Tibial artery (tissue), 4 donors: ENCODE data around the gene COL7A1.

Source experiments
- DNase-seq, 2 donors: peaks; one replicate each; pipeline ENCODE4 v3.0.0-alpha.2; 2019
- H3K27ac ChIP-seq, 2 donors: fragments of 200-600 bp; sonication (generic) in 1 of 2; 1 replicate in 1 of 2; 2 replicates in 1 of 2; pipeline ENCODE4 v1.5.1; 2018 to 2019; ENCODE audit warnings: mild to moderate bottlenecking in 1 of 2
- H3K27me3 ChIP-seq, 2 donors: fragments of 200-600 bp; sonication (generic) in 1 of 2; one replicate each; pipeline versions ENCODE4 v1.5.1 to v1.6.0; 2016 to 2019
- H3K36me3 ChIP-seq, 3 donors: fragments of 200-600 bp; sonication (generic) in 2 of 3; one replicate each; pipeline ENCODE4 v1.5.1; 2016 to 2019; ENCODE audit warnings: mild to moderate bottlenecking in 2 of 3
- H3K4me1 ChIP-seq, 4 donors: fragments of 200-600 bp; sonication (generic) in 2 of 4; 1 replicate in 3 of 4; 2 replicates in 1 of 4; pipeline ENCODE4 v1.5.1; 2016 to 2019
- H3K4me3 ChIP-seq, 2 donors: fragments of 200-600 bp; sonication (generic) in 1 of 2; 1 replicate in 1 of 2; 2 replicates in 1 of 2; pipeline ENCODE4 v1.5.1; 2018 to 2019; ENCODE audit warnings: mild to moderate bottlenecking in 2 of 2
- H3K9me3 ChIP-seq, 3 donors: fragments of 200-600 bp; sonication (generic) in 1 of 3; one replicate each; pipeline ENCODE4 v1.5.1; 2016 to 2019
- intact Hi-C: fragments of 100-400 bp; cut with DNase I; formaldehyde crosslinking; loops from one replicate; pipeline ENCODE4 v1.15.0; 2023; ENCODE audit warnings: low total_unique reads
- TF ChIP-seq, protein P1 (sequence below), 2 experiments: fragments of 200-600 bp in 1 of 2; fragments of 450-650 bp in 1 of 2; IDR thresholded peaks; one replicate each; pipeline ENCODE4 v1.5.1; 2017 to 2019; ENCODE audit warnings: antibody characterized with exemption in 2 of 2, mild to moderate bottlenecking in 1 of 2, moderate library complexity in 1 of 2

The COL7A1 gene

DNA sequence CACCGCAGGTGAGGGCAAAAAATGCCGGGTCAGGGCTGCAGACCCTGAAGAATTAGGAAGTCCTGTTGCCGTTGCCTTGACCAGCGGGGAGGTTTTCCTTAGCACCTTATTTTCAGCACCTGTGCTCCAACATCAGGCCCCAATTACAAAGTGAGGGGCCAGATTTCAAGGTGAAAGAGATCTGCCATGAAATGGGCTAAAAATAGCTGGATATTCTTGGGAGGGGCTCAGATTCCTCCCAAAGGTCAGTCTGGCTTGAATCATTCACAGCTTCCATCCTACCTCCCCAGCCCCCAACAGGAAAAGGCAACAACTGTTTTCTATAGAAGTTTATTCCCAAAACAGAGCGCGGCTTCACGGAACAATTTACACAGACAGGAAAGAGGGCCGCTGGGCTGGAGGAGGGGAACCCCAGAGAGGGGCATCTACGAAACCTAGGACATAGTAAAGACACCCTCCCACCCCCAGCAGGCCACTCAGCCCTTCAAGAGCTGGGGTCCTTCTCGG is 41.1 kb upstream of the COL7A1 start:
- Histone ChIP-seq H3K27ac (peak overlapping the region; percentile 83 to 85), H3K4me3 (peak overlapping the region; percentile 78 to 90), H3K4me1 (peaks cover 0 to 45% (median 36%) of the 10 kb centered on the region in 4 donors), H3K9me3 (no peaks in the 10 kb centered on the region), H3K27me3 (no peaks in the 10 kb centered on the region), H3K36me3 (peaks cover 22 to 26% (median 23%) of the 10 kb centered on the region in 3 donors)
- DNase-seq = no peak
- TF ChIP-seq, protein P1, sequence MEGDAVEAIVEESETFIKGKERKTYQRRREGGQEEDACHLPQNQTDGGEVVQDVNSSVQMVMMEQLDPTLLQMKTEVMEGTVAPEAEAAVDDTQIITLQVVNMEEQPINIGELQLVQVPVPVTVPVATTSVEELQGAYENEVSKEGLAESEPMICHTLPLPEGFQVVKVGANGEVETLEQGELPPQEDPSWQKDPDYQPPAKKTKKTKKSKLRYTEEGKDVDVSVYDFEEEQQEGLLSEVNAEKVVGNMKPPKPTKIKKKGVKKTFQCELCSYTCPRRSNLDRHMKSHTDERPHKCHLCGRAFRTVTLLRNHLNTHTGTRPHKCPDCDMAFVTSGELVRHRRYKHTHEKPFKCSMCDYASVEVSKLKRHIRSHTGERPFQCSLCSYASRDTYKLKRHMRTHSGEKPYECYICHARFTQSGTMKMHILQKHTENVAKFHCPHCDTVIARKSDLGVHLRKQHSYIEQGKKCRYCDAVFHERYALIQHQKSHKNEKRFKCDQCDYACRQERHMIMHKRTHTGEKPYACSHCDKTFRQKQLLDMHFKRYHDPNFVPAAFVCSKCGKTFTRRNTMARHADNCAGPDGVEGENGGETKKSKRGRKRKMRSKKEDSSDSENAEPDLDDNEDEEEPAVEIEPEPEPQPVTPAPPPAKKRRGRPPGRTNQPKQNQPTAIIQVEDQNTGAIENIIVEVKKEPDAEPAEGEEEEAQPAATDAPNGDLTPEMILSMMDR (IDR thresholded peaks at IDR 0.05) = no peak
- intact Hi-C loops = loop anchor here (10.0 kb wide), 1 partner anchor 171 kb away; a partner anchor contains a TSS

GRCh38 chr3:48635222-48636021 is 40.3 kb upstream of the COL7A1 start, which contains the start of gene SLC26A6:
Gene SLC26A6, minus strand, starts transcription at chr3:48635461. Its CDS starts 68 bp downstream, at chr3:48635393.
- H3K4me1 ChIP-seq = peaks cover 0 to 47% (median 36%) of the 10 kb centered on the region in 4 donors
- no peaks in the 10 kb centered on the region for H3K27me3 ChIP-seq
- intact Hi-C loops = loop anchor here (10.0 kb wide), 1 partner anchor 171 kb away; a partner anchor contains a TSS
- peaks cover 30 to 34% (median 30%) of the 10 kb centered on the region in 3 donors for H3K36me3 ChIP-seq
- peak within 1 kb of the TSS; percentile 83 to 85 for H3K27ac ChIP-seq
- H3K4me3 ChIP-seq = peak within 1 kb of the TSS; percentile 78 to 90
- no peaks in the 10 kb centered on the region for H3K9me3 ChIP-seq
- peak; percentile 96 to 98 for DNase-seq
- TF ChIP-seq, protein P1 (IDR thresholded peaks at IDR 0.05) = peak; percentile 37 to 50

- DNase-seq = peak; percentile 53 to 86
- H3K4me3 ChIP-seq = peak overlapping the region; percentile 78 to 90
- H3K27ac ChIP-seq = peak overlapping the region; percentile 83 to 85
- peaks cover 0 to 47% (median 36%) of the 10 kb centered on the region in 4 donors for H3K4me1 ChIP-seq
- H3K27me3 ChIP-seq = no peaks in the 10 kb centered on the region
- peaks cover 37 to 40% (median 37%) of the 10 kb centered on the region in 3 donors for H3K36me3 ChIP-seq
- TF ChIP-seq, protein P1 (IDR thresholded peaks at IDR 0.05) = no peak
- intact Hi-C loops = loop anchor here (10.0 kb wide), 1 partner anchor 170 kb away; a partner anchor contains a TSS
- no peaks in the 10 kb centered on the region for H3K9me3 ChIP-seq
Measured at GRCh38 chr3:48634661-48635221, 39.6 kb upstream of the COL7A1 start.

GRCh38 chr3:48633743-48634142 is 38.6 kb upstream of the COL7A1 start:
- Histone ChIP-seq H3K27me3 (no peaks in the 10 kb centered on the region), H3K4me3 (peak overlapping the region; percentile 78 to 90), H3K9me3 (no peaks in the 10 kb centered on the region), H3K36me3 (peaks cover 46 to 50% (median 47%) of the 10 kb centered on the region in 3 donors), H3K27ac (peak overlapping the region; percentile 83 to 85), H3K4me1 (peaks cover 0 to 47% (median 36%) of the 10 kb centered on the region in 4 donors)
- TF ChIP-seq, protein P1 (IDR thresholded peaks at IDR 0.05) = no peak
- no peak for DNase-seq
- intact Hi-C loops = loop anchor here (10.0 kb wide), 1 partner anchor 169 kb away; a partner anchor contains a TSS

- H3K27me3 ChIP-seq = no peaks in the 10 kb centered on the region
- H3K4me1 ChIP-seq = peaks cover 0 to 47% (median 36%) of the 10 kb centered on the region in 4 donors
- H3K36me3 ChIP-seq = peaks cover 51 to 55% (median 52%) of the 10 kb centered on the region in 3 donors
- no peak for DNase-seq
- peak overlapping the region; percentile 78 to 90 for H3K4me3 ChIP-seq
- peak overlapping the region in 1 of 2 donors; percentile 83 for H3K27ac ChIP-seq
- H3K9me3 ChIP-seq = no peaks in the 10 kb centered on the region
- intact Hi-C loops = loop anchor here (10.0 kb wide), 1 partner anchor 168 kb away; a partner anchor contains a TSS
- TF ChIP-seq, protein P1 (IDR thresholded peaks at IDR 0.05) = no peak
Measured at GRCh38 chr3:48633256-48633655, 38.1 kb upstream of the COL7A1 start.
